OCI-LY1 (cell line): ENCODE results near the gene SCAPER.

Experiments
- H2AFZ ChIP-seq: fragments of 200-600 bp; sonication (generic), shearing (Covaris generic); 2 replicates; pipeline ENCODE4 v1.6.0; 2014; ENCODE audit warnings: antibody characterized with exemption, mild to moderate bottlenecking, low read length
- H3F3A ChIP-seq: fragments of 200-600 bp; sonication (generic), shearing (Covaris generic); 2 replicates; pipeline ENCODE4 v1.6.0; 2014; ENCODE audit warnings: mild to moderate bottlenecking, antibody characterized with exemption, low read length, moderate library complexity; ENCODE audit not compliant: insufficient read depth
- H3K27ac ChIP-seq: fragments of 200-600 bp; sonication (generic); 2 replicates; pipeline ENCODE4 v1.5.1; 2014; ENCODE audit warnings: low read length, mixed run types, mild to moderate bottlenecking, low read depth; ENCODE audit not compliant: poor library complexity, severe bottlenecking
- H3K27me3 ChIP-seq: fragments of 200-600 bp; sonication (generic); 2 replicates; pipeline ENCODE4 v1.6.0; 2014; ENCODE audit warnings: antibody characterized with exemption, mild to moderate bottlenecking, low read length, moderate library complexity; ENCODE audit not compliant: insufficient read depth
- H3K36me3 ChIP-seq: fragments of 200-600 bp; sonication (generic); 2 replicates; pipeline ENCODE4 v1.6.1; 2014; ENCODE audit warnings: mild to moderate bottlenecking, antibody characterized with exemption, low read length, moderate library complexity, mixed read lengths; ENCODE audit not compliant: insufficient read depth
- H3K4me1 ChIP-seq: fragments of 200-600 bp; sonication (generic); 2 replicates; pipeline ENCODE4 v1.5.1; 2014; ENCODE audit warnings: mild to moderate bottlenecking, low read length, moderate library complexity; ENCODE audit not compliant: insufficient read depth, severe bottlenecking
- H3K4me2 ChIP-seq: fragments of 200-600 bp; sonication (generic), shearing (Covaris generic); 2 replicates; pipeline ENCODE4 v1.6.1; 2014; ENCODE audit warnings: low read length
- H3K4me3 ChIP-seq: fragments of 200-600 bp; sonication (generic); 2 replicates; pipeline ENCODE4 v1.5.1; 2014; ENCODE audit warnings: low read length, low read depth, mild to moderate bottlenecking, mixed read lengths; ENCODE audit not compliant: poor library complexity, severe bottlenecking
- H3K79me2 ChIP-seq: fragments of 200-600 bp; shearing (Covaris generic); 2 replicates; pipeline ENCODE4 v1.6.1; 2016; ENCODE audit warnings: mixed run types, low read length, mixed read lengths; ENCODE audit not compliant: insufficient read depth
- H3K9ac ChIP-seq: fragments of 200-600 bp; sonication (generic), shearing (Covaris generic); 2 replicates; pipeline ENCODE4 v1.6.1; 2014; ENCODE audit warnings: mild to moderate bottlenecking, low read length, mixed read lengths
- H3K9me2 ChIP-seq: fragments of 200-600 bp; sonication (generic), shearing (Covaris generic); 2 replicates; pipeline ENCODE4 v1.6.1; 2014; ENCODE audit warnings: low read depth, mild to moderate bottlenecking, low read length, mixed read lengths
- H3K9me3 ChIP-seq: fragments of 200-600 bp; shearing (Covaris generic); 2 replicates; pipeline ENCODE4 v1.6.1; 2014; ENCODE audit warnings: low read length, mixed read lengths
- H4K20me1 ChIP-seq: fragments of 200-600 bp; sonication (generic), shearing (Covaris generic); 2 replicates; pipeline ENCODE4 v1.6.0; 2016; ENCODE audit warnings: mild to moderate bottlenecking, low read length; ENCODE audit not compliant: insufficient read depth
- EZH2 ChIP-seq: fragments of 200-600 bp; sonication (generic), shearing (Covaris generic); IDR thresholded peaks from 2 replicates; pipeline ENCODE4 v1.8.0; 2017; ENCODE audit warnings: borderline replicate concordance, mixed run types, mild to moderate bottlenecking, antibody characterized with exemption, low read length, moderate library complexity, mixed read lengths
- TF ChIP-seq, protein P1 (sequence below): fragments of 200-600 bp; sonication (generic), shearing (Covaris generic); IDR thresholded peaks from 2 replicates; pipeline ENCODE4 v1.5.1; 2017; ENCODE audit warnings: mild to moderate bottlenecking, antibody characterized with exemption, low read length, moderate library complexity, mixed read lengths

The SCAPER gene

DNA sequence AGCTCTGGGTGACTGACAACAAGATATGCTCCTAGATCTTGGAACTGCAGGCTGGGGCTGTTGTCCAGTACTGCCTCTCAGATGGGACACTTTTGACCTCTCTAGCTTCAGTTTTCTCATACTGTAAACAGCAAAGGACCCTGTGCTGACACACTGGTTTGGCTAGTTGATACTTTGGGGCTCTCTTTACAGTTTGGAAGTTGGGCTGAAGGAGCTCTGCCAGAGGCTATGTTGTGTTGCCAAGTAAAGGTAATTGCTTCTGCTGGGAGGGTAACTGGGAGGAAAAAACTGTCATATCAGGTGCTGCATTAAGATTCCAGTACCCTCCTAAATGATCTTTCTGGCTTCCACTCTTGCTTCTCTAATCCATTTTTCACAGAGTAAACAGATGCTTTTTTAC lies 514.6 kb downstream of the SCAPER start:
- Histone ChIP-seq H3K36me3 (no peaks in the 10 kb centered on the region), H3K9me3 (no peaks in the 10 kb centered on the region), H3F3A (no peaks in the 10 kb centered on the region), H3K9ac (no peak overlapping the region), H3K27me3 (no peaks in the 10 kb centered on the region), H3K9me2 (no peaks in the 10 kb centered on the region), H3K4me1 (no peaks in the 10 kb centered on the region), H2AFZ (no peak overlapping the region), H3K79me2 (no peaks in the 10 kb centered on the region), H3K4me3 (no peak overlapping the region), H3K27ac (no peak overlapping the region), H3K4me2 (no peak overlapping the region), H4K20me1 (no peaks in the 10 kb centered on the region)
- TF ChIP-seq EZH2: no peak
- TF ChIP-seq, protein P1, sequence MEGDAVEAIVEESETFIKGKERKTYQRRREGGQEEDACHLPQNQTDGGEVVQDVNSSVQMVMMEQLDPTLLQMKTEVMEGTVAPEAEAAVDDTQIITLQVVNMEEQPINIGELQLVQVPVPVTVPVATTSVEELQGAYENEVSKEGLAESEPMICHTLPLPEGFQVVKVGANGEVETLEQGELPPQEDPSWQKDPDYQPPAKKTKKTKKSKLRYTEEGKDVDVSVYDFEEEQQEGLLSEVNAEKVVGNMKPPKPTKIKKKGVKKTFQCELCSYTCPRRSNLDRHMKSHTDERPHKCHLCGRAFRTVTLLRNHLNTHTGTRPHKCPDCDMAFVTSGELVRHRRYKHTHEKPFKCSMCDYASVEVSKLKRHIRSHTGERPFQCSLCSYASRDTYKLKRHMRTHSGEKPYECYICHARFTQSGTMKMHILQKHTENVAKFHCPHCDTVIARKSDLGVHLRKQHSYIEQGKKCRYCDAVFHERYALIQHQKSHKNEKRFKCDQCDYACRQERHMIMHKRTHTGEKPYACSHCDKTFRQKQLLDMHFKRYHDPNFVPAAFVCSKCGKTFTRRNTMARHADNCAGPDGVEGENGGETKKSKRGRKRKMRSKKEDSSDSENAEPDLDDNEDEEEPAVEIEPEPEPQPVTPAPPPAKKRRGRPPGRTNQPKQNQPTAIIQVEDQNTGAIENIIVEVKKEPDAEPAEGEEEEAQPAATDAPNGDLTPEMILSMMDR: no peak

DNA sequence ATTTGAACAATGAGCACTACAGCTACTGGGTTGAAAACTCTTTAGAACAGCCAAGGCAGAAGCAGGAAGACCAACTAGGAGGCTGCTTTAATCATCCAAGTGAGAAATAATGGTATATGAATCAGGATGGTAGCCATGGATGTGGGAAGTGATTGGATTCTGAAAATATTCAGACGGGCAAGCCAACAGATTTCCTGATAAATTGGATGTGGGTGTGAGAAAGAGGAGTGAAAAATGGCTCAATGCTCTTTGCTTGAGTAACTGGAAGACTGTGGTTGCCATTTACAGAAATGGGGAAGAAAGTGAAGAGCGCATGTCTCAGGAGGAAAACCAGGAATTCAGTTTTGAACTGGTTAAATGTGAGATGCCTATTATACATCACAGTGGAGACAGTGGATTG lies 518.2 kb downstream of the SCAPER start:
- TF ChIP-seq EZH2: no peak
- TF ChIP-seq, protein P1: no peak
- Histone ChIP-seq H3K36me3 (no peaks in the 10 kb centered on the region), H3K4me3 (no peak overlapping the region), H3K27ac (no peak overlapping the region), H3K9ac (no peak overlapping the region), H3K79me2 (no peaks in the 10 kb centered on the region), H2AFZ (no peak overlapping the region), H3F3A (no peaks in the 10 kb centered on the region), H3K27me3 (no peaks in the 10 kb centered on the region), H3K9me2 (no peaks in the 10 kb centered on the region), H3K4me2 (no peak overlapping the region), H4K20me1 (no peaks in the 10 kb centered on the region), H3K9me3 (no peaks in the 10 kb centered on the region), H3K4me1 (no peaks in the 10 kb centered on the region)

DNA sequence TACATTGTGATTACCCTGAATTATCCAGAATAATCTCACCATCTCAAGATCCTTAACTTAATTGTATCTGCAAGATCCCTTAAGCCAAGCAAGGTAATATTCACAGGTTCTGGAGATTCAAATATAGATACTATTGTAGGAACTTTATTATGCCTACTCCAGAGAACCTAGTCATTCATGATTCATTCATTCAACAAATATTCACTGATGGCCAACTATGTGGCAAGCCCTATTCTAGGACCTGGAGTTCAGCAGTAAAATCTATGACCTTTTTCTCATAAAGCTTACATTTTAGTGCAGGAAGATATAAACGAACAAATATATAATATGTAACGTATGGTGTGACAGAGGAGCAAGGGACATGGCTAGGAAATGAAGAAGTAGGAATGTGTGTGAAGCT lies 519.0 kb downstream of the SCAPER start:
- Histone ChIP-seq H3K36me3 (no peaks in the 10 kb centered on the region), H3K9me3 (no peaks in the 10 kb centered on the region), H3K27ac (no peak overlapping the region), H4K20me1 (no peaks in the 10 kb centered on the region), H3K4me1 (no peaks in the 10 kb centered on the region), H2AFZ (no peak overlapping the region), H3K4me3 (no peak overlapping the region), H3K79me2 (no peaks in the 10 kb centered on the region), H3K9me2 (no peaks in the 10 kb centered on the region), H3K4me2 (no peak overlapping the region), H3F3A (no peaks in the 10 kb centered on the region), H3K9ac (no peak overlapping the region), H3K27me3 (no peaks in the 10 kb centered on the region)
- TF ChIP-seq, protein P1: no peak
- no peak for TF ChIP-seq EZH2
